NCI-H146 (cell line): ENCODE measurements around the gene TCF12.
"Not testable (repeated sequence)": the region's sequence is repeated elsewhere in the genome, so short reads cannot be mapped to it uniquely, and the experiment has no call there.

Source experiments
- DNase-seq: peaks from one replicate; lab custom pipeline; 2025; lab: John Stamatoyannopoulos, UW

Gene TCF12

DNA sequence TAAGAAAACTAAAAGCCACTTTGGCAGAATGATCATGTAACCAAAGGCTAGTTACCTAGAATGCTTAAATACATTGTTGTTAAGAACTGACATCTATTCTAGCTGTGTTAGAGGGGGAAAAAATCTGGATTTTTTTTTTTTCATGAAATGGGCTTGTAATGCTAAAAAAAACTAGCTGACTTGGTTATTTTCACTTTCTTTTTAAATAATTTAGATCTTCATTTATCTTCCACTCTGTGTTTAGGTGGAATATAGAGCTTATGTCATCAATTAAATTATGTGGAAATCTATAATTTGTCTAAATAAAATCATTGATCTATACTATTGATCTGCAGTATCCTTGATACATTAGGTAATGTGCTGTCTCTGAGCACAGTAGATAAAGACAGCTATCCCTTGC, 217.4 kb downstream of the TCF12 start:
- no peak for DNase-seq

DNA sequence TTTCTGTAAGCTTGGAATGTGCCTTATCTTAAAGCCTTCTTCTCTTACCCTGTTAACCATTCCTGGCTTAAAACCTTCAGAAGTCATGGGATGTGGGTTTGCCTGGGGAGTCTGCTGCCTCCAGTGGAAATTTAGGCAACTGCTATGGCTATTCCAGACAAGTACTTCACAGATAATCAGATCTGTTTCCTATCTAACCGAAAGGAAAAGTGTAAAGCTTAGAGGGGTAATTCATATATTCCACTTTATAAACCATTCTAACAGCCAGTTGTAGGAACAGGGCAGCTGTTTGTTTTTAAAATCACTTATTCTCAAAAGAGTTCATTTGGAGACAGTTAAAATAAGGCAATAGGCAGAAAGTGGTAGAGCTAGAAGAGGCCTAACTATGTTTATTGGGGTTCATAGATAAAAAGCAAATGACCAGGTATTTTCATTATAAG, 219.9 kb downstream of the TCF12 start:
- DNase-seq = peak; percentile 46

DNA sequence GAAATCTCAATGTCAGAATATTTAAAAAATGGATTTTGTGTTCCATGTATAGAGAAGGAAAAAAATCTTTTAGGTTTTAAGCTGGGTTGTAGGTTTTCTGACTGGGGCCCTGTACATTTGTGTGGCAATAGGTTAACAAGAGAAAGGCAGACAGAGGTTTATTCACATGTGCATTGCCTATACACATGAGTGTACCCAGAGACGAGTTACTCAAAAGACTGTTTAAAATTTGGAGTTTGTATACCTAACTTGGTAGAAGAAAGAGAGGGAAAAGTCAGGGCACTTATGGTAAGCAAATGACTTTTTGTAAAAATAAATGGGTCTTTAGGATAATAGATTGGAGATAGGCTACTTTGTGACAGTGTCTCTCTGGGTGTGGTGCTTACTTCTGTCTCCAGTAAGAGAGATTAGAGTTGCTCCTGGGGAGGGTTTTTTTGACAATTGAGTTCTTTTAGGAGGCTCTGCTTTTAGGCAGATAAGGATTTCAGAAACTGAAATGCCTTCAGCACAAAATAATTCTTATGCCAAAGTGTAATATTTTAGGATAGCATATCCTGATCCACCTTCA, 225.2 kb downstream of the TCF12 start:
- DNase-seq = no peak

DNA sequence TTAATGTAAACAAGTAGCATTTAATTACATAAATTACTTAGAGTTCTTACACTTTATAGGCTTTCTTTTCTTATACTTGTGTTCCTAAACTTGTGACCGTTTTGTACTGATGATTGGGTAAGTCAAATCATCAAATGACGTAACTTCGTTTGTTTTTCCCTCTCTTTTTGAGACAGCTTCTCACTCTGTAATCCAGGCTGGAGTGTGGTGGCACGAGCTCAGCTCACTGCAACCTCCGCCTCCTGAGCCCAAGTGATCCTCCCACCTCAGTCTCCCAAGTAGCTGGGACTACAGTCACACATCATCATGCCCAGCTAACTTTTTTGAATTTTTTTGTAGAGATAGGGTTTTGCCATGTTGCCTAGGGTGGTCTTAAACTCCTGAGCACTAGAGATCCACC, 226.0 kb downstream of the TCF12 start:
- no peak for DNase-seq

DNA sequence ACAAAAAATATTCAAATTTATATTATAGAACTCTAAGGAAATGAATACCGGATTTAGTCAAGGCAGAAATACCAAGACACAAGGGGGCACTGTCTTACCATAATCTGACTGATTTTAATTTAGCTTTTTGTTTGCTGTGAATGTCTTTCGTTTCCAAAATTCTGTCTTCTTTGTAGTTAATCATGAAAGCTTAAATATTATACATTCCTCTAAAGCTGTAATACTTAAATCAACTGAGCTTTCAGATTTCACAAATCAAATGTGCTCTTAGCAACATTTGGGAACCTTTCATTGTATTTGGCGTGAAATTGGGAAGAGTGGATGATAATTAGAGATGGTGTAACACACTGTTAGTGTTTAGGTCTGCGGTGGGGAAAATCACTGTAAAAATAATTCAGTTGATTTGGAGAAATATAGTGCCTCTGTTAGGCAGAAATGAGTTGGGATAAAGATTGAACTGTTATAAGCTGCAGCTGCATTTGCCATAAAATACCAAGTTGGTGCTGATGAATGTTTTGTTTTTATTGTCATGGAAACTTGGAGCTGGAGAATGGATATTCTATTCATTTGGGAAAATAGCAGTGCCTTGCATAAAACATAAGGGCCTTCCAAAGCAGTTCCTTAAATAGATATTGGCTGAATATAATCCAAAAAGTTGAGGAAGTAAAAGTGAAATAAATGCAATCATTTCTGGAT, 228.2 kb downstream of the TCF12 start:
- DNase-seq = peak; percentile 36

DNA sequence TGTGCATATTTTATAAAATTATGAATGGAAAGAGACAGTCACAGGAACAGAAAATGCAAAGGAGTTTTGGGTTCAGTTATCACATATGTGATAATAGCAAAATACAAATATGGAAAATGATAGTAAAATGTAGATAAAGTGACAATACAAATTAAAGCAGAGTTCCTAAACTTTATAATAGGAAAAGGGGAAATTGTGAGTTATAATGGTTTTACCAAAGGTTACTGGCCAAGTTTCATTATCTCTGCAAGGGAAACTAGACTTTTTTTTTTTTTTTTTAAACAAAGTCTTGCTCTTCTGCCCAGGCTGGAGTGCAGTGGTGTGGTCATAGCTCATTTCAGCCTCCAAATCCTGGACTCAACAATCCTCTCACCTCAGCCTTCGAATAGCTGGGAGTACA, 229.2 kb downstream of the TCF12 start:
- DNase-seq = no peak

DNA sequence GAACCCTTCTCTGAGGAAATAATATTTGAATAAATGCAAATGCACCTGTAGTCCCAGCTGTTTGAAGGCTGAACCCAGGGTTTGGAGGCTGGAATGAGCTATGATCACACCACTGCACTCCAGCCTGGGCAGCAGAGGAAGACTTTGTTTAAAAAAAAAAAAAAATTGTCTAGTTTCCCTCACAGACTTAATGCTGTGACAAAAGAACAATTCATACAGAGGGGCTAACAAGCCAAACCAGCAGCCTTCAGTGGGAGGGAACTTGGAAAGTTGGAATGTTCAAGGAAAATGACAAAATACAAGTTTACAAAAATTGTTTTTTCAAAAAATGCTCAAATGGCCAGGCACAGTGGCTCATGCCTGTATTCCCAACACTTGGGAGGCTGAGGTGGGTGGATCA, 229.8 kb downstream of the TCF12 start:
- DNase-seq = no peak

DNA sequence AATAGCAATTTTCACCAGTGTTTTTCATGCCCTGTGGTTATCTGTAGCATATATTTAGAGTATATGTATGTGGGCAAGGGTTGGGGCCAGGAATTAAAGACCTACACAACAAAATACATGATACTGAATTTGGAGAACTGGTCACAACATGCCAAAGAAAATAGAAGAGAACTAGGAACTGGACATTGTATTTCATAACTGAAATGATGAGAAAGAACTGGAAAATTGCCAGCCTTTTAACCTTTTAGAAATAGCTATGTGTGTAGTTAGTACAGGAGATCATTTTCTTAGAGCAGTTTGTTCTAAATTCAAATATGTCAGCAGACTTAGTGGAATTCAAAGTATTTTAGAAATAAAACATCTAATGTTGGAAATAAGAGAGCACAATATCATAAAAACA, 230.8 kb downstream of the TCF12 start:
- no peak for DNase-seq

DNA sequence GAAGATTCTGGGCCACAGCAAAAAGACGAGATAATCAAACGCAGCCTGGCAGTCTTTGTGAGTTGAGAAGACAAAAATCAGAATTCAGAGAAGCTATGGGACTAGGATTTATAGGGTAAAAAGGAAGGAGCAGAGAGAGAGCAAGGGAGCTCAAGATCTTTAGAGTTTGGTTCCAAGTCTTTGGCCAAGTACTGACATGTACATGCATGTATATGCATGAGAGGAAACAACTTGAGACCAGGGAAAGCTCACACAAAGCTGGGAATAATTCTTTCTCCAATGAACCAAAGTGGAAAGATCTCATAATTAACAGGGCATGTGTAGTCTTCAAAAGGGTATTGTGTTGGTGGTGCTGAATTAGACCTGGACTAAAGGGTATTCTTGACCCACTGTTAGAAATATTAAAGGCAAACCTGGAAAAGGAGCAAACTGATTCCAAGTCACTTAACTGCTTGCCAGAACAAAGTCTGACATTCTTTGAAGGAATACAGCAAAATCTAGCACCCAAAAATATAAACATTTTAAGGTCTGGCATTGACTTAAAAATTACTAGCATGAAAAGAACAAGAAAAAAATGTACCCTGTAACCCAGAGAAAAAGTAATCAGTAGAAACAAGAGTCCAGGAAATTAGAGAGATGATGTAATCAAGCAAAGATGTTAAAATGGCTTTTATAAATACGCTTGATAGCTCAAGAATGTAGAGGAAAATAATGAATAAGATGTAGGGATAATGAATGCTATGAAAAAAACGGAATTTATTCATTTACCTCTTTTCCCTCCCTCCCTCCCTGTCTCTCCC, 231.8 kb downstream of the TCF12 start:
- no peak for DNase-seq

DNA sequence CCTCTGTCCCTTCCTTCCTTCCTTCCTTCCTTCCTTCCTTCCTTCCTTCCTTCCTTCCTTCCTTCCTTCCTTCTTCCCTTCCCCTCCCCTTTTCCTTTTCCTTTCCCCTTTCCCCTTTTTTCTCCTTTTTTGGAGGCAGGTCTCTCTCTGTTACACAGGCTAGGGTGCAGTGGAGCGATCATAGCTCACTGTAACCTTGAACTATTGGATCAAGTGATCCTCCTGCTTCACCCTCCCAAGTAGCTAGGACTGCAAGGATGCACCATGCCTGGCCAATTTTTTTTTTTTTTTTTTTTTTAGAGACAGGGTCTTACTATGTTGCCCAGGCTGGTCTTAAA, 232.4 kb downstream of the TCF12 start:
- not testable (repeated sequence) for DNase-seq

DNA sequence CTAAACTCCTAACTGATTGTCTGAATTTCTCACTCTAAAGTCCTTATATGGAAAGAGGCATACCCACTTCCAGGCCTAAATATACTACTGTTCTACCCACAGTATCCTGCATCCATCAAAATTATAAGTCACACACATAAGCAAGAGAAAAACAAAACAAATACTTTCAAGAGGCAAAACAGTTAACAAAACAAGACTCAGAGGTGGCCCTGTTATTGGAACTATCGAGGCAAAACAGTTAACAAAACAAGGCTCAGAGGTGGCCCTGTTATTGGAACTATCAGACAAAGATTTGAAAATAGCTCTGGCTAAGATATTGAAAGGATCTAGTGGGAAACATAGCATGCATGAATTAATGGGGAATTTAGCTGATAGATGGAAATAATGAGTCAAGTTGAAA, 233.7 kb downstream of the TCF12 start:
- no peak for DNase-seq

DNA sequence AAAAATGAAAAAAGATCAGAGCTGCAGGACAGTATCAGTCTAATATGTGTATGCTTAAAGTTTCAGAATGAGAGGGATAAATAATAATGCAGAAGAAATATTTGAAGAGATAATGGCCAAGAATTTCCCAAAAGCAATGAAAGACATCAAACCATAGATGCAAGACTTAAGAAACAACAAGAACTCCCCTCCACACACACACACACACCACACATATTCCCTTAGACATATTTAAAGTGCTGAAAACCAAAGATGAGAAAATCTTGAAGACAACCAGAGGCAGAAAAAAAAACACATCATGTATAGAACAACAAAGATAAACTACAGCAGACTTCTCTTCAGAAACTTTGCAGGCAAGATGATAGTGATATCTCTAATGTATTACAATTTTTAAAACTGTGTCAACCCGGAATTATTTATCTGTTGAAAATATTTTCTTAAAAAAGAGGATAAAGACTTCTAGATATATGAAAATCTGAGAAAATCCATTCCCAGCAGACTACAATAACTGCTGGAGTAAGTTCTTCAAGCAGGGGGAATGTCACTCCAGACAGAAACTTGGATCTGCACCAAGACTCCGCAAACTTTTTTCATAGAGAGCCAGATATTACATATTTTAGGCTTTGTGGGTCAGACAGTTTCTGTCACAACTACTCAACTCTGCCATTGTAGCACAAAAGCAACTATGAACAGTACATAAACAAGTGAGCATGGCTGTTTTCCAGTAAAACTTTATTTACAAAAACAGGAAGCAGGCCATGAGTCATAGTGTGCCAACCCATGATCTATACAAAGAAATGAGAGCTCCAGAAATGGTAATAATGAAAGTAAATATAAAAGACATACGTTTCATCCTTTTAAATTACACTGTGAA, 234.5 kb downstream of the TCF12 start:
- no peak for DNase-seq

DNA sequence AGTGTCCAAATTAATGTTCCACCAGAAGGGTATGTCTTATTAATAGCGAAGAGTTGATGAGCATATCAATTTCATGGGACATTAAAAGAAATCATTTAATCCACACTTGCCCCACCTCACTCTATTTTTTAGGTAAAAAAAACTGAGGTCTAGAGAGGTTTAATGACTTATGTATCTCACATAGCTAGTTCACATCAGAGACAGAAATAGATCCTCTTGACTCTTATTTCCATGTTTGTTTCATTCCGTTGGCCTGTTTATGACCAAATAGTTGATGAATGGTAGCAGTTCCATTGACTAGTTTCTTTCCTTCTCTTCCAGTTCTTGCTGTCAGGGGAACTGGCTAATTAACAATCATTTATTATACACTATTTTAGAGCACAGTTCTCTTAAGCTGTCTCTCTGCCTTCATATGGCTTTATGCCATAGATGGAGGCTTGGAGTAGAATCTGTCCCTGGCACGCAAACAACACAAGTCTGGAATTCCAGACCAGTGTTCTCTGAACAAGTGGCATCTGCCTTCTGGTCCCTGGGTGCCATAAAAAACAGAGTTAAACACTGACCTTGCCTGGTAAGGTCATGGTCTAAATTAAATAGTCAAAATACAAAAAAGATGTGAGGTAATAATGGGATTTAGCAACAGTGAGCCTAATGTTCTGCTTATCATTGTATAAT, 237.9 kb downstream of the TCF12 start:
- DNase-seq = no peak

DNA sequence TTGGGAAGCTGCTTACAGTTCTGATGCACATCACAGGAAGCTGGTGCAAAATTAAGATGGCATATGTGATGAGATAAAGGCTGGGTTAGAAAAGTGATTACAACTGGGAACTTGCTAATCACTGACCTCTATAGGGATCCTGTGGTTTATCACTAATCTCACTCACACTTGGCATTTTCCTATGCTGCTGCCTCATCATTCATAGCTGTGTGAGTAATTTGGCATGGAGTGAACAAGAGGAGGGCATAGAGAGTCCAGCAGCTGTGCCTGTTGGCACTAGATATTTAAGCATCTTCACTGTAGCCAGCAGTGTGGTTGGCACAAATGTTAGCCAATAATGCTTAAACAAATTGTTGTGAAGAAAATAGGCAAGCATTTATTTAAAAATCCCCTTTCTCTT, 240.1 kb downstream of the TCF12 start:
- peak; percentile 20 for DNase-seq

DNA sequence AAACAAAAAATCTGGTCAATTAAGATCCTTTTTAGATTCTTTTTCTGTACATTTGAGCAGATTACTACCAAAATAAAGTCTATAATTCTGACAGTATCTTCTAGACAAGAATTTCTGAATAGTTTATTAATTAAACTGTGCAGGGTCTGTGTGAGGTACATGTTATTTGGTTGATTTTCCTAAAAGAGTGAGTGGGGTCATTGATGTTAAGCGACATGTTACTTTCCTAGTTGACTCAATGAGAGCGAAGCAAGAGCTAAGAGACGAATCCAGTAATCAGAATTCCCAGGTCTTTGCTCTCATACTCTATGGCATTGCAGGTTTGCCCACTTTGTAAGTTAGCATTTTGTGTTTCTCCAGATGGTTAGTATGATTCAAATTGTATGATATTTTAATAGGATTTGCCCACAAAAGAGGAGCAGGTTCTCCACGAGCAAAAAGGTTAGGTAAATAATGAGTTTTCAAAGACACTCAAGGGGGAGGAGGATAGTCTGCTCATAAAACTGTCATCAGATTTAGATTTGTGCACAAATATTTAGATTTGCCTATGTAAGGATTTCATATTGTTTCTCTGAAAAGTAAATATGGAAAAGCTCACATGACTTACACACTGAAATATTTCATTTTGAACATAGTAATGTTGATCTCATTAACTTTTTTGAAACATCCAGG, 240.7 kb downstream of the TCF12 start:
- peak; percentile 23 for DNase-seq

DNA sequence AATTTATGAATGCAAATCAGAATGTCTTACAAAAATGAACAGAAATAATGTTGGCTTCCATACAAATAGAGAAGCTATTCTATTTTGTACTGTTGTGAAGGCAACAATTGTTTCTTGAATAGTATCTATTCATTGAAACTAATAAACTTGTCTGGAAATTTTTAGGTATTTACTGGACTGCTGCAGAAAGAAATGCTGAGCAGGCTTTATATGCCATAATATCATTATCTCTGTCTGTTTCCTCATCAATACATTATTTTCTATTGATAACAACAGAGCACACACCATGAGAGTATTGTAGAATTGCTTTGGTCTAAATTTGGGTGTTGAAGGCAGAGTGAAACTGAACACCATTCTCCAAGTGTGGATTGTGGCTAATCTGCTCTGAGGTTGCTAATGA, 241.3 kb downstream of the TCF12 start:
- no peak for DNase-seq

DNA sequence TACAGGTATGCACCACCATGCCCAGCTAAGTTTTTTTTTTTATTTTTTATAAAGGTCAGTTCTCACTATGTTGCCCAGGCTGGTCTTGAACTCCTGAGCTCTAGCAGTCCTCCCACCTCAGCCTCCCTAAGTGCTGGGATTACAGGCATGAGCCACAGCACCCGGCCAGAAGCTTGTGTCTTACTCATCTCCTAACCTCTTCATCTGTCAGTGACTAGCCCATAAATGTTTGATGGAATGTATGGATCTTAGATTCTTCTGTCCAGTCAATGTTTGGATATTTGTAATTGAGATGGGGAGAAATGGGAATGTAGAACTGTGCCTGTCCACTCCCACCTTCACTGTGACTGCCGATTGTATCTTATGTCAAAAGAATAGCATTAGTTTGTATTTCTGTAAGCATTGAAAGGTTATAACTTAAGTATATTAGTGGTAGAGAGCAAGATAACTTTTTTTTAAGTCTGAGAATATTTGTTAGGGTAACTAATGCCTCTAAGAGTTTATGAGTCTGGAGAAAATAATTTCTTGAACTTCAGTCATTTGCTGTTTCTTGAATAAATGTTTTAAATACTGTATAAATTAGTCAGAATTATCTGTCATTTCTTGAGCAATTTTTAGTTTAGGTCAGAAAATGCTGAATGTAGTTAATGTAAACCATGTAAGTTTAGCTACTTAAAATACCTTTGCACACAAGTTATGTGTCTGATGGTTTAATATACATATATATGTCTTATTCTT, 242.5 kb downstream of the TCF12 start:
- DNase-seq = no peak

DNA sequence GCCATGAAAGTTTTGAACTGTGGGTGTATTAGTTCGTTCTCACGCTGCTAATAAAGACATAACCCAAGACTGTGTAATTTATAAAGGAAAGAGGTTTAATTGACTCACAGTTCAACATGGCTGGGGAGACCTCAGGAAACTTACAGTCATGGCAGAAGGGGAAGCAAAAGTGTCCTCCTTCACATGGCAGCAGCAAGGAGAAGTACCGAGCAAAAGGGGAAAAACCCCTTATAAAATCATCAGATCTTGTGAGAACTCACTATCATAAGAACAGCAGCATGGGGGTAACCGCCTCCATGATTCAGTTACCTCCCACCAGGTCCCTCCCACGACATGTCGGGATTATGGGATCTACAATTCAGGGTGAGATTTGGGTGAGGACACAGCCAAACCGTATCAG, 245.8 kb downstream of the TCF12 start:
- not testable (repeated sequence) for DNase-seq

DNA sequence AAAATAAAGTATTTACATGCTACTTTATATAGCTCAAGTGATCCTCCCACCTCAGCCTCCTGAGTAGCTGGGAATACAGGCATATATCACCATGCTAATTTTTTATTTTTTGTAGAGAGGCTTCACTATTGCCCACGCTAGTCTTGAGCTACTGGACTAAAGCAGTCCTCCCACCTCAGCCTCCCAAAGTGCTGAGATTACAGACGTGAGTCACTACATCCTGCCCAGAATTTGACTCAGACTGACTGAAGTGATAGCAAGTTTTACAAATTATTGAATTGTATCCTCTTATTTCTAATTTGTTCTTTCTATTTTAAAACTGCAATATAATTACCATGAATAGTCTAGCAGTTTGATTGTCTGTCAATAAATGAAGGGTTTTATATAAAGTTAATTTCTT, 247.5 kb downstream of the TCF12 start:
- no peak for DNase-seq

DNA sequence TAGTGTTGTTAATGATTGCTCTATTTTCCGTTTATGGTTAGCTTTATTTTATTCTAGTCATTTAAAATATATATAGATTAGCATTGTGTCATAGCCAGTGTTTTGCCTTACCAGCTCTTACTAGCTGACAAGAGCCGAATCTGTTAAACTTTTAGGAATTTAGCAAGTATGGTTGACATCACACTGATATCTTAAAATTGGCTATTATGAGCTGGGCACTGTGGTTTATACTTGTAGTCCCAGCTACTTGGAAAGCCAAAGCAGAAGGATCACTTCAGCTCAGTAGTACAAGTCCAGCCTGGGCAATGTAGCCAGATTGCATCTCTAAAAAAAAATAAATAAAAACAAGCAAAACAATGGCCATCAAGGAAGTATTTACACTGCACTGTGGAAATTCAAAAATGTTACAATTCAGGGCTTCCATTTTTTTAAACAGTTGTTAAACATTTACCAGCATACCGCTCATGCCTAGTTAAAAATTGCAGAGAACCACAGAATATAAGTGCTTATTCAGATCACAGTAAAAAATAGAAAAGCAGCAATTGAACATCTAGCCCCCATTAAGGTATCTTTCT, 249.5 kb downstream of the TCF12 start:
- no peak for DNase-seq
